Measurements from ENCODE around the gene ZNF474.
"Not testable (repeated sequence)": the region's sequence is repeated elsewhere in the genome, so short reads cannot be mapped to it uniquely, and the experiment has no call there.

The ZNF474 gene

GRCh38 chr5:122129306-122129705, at the start of gene ZNF474:
ZNF474 (plus strand) TSS chr5:122129546; CDS start chr5:122151991, 22,445 bp downstream.
- no peak for DNase-seq (ENCODE audit: low spot score)

GRCh38 chr5:122081541-122081940, 47.8 kb upstream of the ZNF474 start:
- DNase-seq (ENCODE audit: low spot score): peak; percentile 30

GRCh38 chr5:122083535-122083934, 45.8 kb upstream of the ZNF474 start:
- no peak for DNase-seq (ENCODE audit: low spot score)

- no peak for DNase-seq (ENCODE audit: low spot score)
Observed at GRCh38 chr5:122085041-122085440, 44.3 kb upstream of the ZNF474 start.

- DNase-seq (ENCODE audit: low spot score): no peak
Observed at GRCh38 chr5:122089096-122090013, 40.0 kb upstream of the ZNF474 start.

- peak; percentile 60 for DNase-seq (ENCODE audit: low spot score)
Observed at GRCh38 chr5:122091936-122092600, 37.3 kb upstream of the ZNF474 start.

GRCh38 chr5:122093415-122094180, 35.7 kb upstream of the ZNF474 start:
- no peak for DNase-seq (ENCODE audit: low spot score)

GRCh38 chr5:122094251-122094650, 35.1 kb upstream of the ZNF474 start:
- DNase-seq (ENCODE audit: low spot score): not testable (repeated sequence)

- DNase-seq (ENCODE audit: low spot score): no peak
Observed at GRCh38 chr5:122095158-122095557, 34.2 kb upstream of the ZNF474 start.

GRCh38 chr5:122097391-122097790, 32.0 kb upstream of the ZNF474 start:
- no peak for DNase-seq (ENCODE audit: low spot score)

GRCh38 chr5:122099060-122099790, 30.1 kb upstream of the ZNF474 start:
- no peak for DNase-seq (ENCODE audit: low spot score)

- DNase-seq (ENCODE audit: low spot score): peak; percentile 63
Observed at GRCh38 chr5:122101636-122102285, 27.6 kb upstream of the ZNF474 start.

GRCh38 chr5:122102825-122103224, 26.5 kb upstream of the ZNF474 start:
- no peak for DNase-seq (ENCODE audit: low spot score)

- no peak for DNase-seq (ENCODE audit: low spot score)
Observed at GRCh38 chr5:122105909-122106308, 23.4 kb upstream of the ZNF474 start.

- DNase-seq (ENCODE audit: low spot score): no peak
Observed at GRCh38 chr5:122107016-122107415, 22.3 kb upstream of the ZNF474 start.

GRCh38 chr5:122110987-122111386, 18.4 kb upstream of the ZNF474 start:
- DNase-seq (ENCODE audit: low spot score): no peak

GRCh38 chr5:122111460-122111859, 17.9 kb upstream of the ZNF474 start:
- no peak for DNase-seq (ENCODE audit: low spot score)

GRCh38 chr5:122112063-122112462, 17.3 kb upstream of the ZNF474 start:
- DNase-seq (ENCODE audit: low spot score): no peak

- no peak for DNase-seq (ENCODE audit: low spot score)
Observed at GRCh38 chr5:122112733-122113558, 16.4 kb upstream of the ZNF474 start.

- no peak for DNase-seq (ENCODE audit: low spot score)
Observed at GRCh38 chr5:122114501-122114900, 14.8 kb upstream of the ZNF474 start.

All from pons (tissue), 1 donor.